Subcutaneous abdominal adipose tissue (tissue), 5 donors: ENCODE results near the gene SLC23A3.

Experiments used
- H3K27ac ChIP-seq: one replicate; pipeline ENCODE4 v1.7.0; 2013; ENCODE audit warnings: low read depth, mild to moderate bottlenecking, inconsistent platforms, low read length, moderate library complexity
- H3K27me3 ChIP-seq, 5 donors: one replicate each; pipeline ENCODE4 v1.7.0; 2013; ENCODE audit warnings: low read length in 5 of 5, inconsistent platforms in 1 of 5; ENCODE audit not compliant: control insufficient read depth in 5 of 5, insufficient read depth in 4 of 5
- H3K36me3 ChIP-seq, 5 donors: one replicate each; pipeline ENCODE4 v1.7.0; 2013; ENCODE audit warnings: low read length in 5 of 5; ENCODE audit not compliant: control insufficient read depth in 5 of 5, insufficient read depth in 5 of 5
- H3K4me1 ChIP-seq, 5 donors: one replicate each; pipeline ENCODE4 v1.7.0; 2013; ENCODE audit warnings: low read length in 5 of 5, mild to moderate bottlenecking in 3 of 5, moderate library complexity in 1 of 5; ENCODE audit not compliant: control insufficient read depth in 5 of 5, insufficient read depth in 5 of 5
- H3K4me3 ChIP-seq, 5 donors: one replicate each; pipeline ENCODE4 v1.7.0; 2013; ENCODE audit warnings: low read length in 5 of 5, low read depth in 1 of 5
- H3K9ac ChIP-seq, 5 donors: one replicate each; pipeline ENCODE4 v1.7.0; 2013; ENCODE audit warnings: low read length in 5 of 5, mild to moderate bottlenecking in 4 of 5, moderate library complexity in 3 of 5
- H3K9me3 ChIP-seq, 5 donors: one replicate each; pipeline ENCODE4 v1.7.0; 2013; ENCODE audit warnings: low read length in 5 of 5; ENCODE audit not compliant: control insufficient read depth in 5 of 5
- donor health status: healthy.
- donor health status: healthy.
- donor health status: healthy.
- donor health status: healthy.
- donor health status: healthy.

SLC23A3 gene

DNA sequence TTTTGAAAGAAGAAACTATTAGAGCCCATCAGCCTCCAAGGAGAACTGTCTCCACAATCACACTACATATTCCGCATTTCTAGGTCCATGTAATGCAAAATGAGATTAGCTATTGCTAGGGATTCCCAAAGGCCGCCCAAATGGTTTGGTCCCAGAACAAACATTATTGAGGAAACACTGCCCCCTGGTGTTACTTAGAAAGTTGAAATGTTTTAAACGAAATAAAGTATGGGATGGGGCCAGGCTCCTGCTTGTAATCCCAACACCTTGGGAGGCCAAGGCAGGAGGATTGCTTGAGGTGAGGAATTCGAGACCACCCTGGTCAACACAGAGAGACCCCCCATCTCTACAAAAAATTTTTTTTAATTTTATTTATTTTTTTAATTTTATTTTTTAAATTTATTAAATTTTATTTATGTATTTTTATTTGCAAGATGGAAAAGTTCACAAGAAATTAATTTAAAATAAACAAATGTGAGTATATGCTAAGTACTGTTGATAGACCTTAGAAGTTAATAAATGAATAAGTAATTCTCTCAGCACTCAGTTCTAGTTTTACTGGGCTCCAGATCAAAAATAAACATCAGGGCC is 14.7 kb downstream of the SLC23A3 start:
- H3K4me1 ChIP-seq = peaks cover 0 to 7% (median 6%) of the 10 kb centered on the region in 5 donors
- no peaks in the 10 kb centered on the region for H3K27me3 ChIP-seq
- H3K9me3 ChIP-seq = no peaks in the 10 kb centered on the region
- H3K36me3 ChIP-seq = peaks cover 18 to 29% (median 22%) of the 10 kb centered on the region in 5 donors
- no peak overlapping the region for H3K4me3 ChIP-seq
- H3K27ac ChIP-seq = no peak overlapping the region
- no peak overlapping the region for H3K9ac ChIP-seq

DNA sequence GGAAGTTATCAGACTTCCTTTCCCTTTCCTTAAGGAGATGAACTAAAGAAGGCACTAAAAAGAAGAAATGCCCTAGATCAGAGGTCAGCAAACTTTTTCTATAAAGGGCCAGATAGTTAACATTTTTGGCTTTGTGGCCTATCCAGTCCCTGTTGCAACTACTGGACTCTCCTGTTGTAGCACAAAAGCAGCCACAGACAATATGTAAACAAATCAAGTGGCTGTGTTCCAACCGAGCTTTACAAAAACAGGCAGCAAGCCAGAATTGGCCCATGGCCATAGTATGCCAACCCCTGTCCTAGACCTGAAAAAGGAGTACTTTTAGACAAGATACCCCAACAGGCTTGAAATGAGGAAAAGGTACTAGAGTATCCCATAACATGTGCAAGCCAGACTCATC is 20.2 kb downstream of the SLC23A3 start:
- Histone ChIP-seq H3K9me3 (no peaks in the 10 kb centered on the region), H3K9ac (peak overlapping the region in 2 of 5 donors; percentile 20 to 22), H3K4me3 (no peak overlapping the region), H3K27ac (no peak overlapping the region), H3K4me1 (peaks cover 0 to 6% (median 0%) of the 10 kb centered on the region in 5 donors), H3K36me3 (peaks cover 18 to 42% (median 35%) of the 10 kb centered on the region in 5 donors), H3K27me3 (no peaks in the 10 kb centered on the region)

DNA sequence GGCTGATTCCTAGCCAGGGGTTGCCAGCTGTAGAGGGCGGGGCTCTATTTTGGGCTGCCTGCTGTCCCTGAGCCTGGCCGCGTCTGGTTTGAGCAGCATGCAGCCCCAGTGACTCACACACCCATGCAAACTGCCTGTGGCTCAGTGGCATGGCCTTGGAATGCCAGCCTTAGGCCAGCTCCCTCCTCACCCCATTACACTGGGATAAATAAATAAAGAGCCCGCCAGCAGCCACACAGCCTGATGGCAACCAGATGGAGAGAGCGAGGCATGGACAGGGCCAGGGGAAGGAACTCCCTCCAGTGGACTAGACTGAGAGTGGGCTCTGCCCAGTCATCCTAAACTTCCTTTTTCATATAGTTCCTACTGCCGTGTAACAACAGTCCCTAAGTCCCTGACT is 27.5 kb downstream of the SLC23A3 start:
- H3K36me3 ChIP-seq = peaks cover 31 to 69% (median 51%) of the 10 kb centered on the region in 5 donors
- no peak overlapping the region for H3K4me3 ChIP-seq
- no peak overlapping the region for H3K27ac ChIP-seq
- no peaks in the 10 kb centered on the region for H3K9me3 ChIP-seq
- no peak overlapping the region for H3K9ac ChIP-seq
- H3K4me1 ChIP-seq = no peaks in the 10 kb centered on the region
- no peaks in the 10 kb centered on the region for H3K27me3 ChIP-seq

- no peaks in the 10 kb centered on the region for H3K27me3 ChIP-seq
- no peak overlapping the region for H3K27ac ChIP-seq
- no peak overlapping the region for H3K9ac ChIP-seq
- H3K4me1 ChIP-seq = no peaks in the 10 kb centered on the region
- no peak overlapping the region for H3K4me3 ChIP-seq
- H3K36me3 ChIP-seq = peaks cover 31 to 54% (median 36%) of the 10 kb centered on the region in 5 donors
- no peaks in the 10 kb centered on the region for H3K9me3 ChIP-seq
Observed at GRCh38 chr2:219140722-219141121, 29.1 kb downstream of the SLC23A3 start.

DNA sequence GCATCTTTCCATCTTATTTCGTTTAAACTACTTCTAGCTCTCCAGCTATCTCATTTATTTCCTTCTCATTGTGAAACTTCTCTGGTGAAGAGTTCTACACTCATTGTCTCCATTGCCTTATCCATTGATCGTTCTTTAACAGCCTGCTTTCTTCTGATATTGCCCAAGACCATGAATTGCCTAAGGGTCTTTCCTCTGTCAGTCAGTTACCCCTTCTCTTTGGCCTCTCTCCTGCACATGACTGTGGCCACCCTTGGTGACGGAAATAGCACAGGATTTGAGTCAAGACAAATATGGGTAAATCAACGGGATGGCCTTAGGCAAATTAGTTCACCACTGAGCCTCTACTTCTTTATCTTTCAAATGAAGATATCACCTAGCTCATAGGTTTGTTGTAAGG is 35.9 kb downstream of the SLC23A3 start:
- Histone ChIP-seq H3K4me3 (no peak overlapping the region), H3K36me3 (peaks cover 0 to 9% (median 5%) of the 10 kb centered on the region in 5 donors), H3K27me3 (no peaks in the 10 kb centered on the region), H3K9ac (no peak overlapping the region), H3K27ac (no peak overlapping the region), H3K9me3 (no peaks in the 10 kb centered on the region), H3K4me1 (peaks cover 0 to under 1% (median 0%) of the 10 kb centered on the region in 5 donors)

DNA sequence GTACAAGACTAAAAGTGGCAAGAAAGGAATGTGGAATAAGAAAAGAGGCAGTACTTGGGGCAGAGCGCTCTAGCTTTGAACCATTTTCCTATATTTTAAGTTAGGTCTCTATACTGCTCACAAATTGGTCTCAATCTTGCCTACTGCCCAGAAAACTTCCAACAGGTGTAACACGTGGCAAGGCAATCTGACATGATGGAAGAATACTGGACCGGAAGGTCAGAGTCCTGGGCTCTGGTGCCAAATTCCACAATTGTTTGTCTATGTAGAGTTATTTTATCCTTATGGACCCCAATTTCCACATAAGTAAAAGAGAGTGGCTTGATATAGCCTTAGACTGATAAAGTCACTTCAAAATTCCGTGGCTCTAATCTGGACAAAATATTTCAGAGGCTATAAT is 38.1 kb downstream of the SLC23A3 start:
- no peak overlapping the region for H3K4me3 ChIP-seq
- H3K9me3 ChIP-seq = no peaks in the 10 kb centered on the region
- peaks cover 0 to 12% (median 8%) of the 10 kb centered on the region in 5 donors for H3K4me1 ChIP-seq
- peaks cover 0 to 5% (median 2%) of the 10 kb centered on the region in 5 donors for H3K36me3 ChIP-seq
- H3K27me3 ChIP-seq = no peaks in the 10 kb centered on the region
- no peak overlapping the region for H3K9ac ChIP-seq
- H3K27ac ChIP-seq = no peak overlapping the region

DNA sequence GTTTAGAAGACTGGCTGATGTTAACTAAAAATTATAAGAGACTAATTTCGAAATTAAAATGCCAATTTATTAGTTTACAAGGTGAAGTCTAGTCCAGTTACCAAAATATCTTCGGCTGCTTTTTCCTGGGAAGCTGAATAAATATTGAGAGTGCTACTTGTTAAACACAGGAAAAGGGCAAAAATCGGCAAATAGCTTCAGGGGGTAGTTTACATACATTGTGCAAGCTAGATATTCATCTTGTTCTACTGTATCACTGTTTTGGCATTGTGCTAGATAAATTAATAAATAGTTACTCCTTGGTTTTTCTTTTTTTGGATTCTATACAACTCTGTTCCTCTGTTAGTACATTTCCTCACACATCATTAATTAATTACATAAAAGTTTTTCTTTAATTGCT is 38.5 kb downstream of the SLC23A3 start:
- H3K4me1 ChIP-seq = peaks cover 0 to 12% (median 8%) of the 10 kb centered on the region in 5 donors

GRCh38 chr2:219129589-219129988 is 40.2 kb downstream of the SLC23A3 start:
- Histone ChIP-seq H3K4me1 (peaks cover 0 to 22% (median 16%) of the 10 kb centered on the region in 5 donors), H3K27me3 (no peaks in the 10 kb centered on the region), H3K36me3 (peaks cover 0 to 5% (median 2%) of the 10 kb centered on the region in 5 donors), H3K9ac (no peak overlapping the region), H3K9me3 (no peaks in the 10 kb centered on the region), H3K27ac (no peak overlapping the region), H3K4me3 (no peak overlapping the region)

More for the DNA sequence above, 38.5 kb downstream of the SLC23A3 start:
- Histone ChIP-seq H3K9me3 (no peaks in the 10 kb centered on the region), H3K36me3 (peaks cover 0 to 5% (median 2%) of the 10 kb centered on the region in 5 donors), H3K9ac (no peak overlapping the region), H3K27ac (no peak overlapping the region), H3K27me3 (no peaks in the 10 kb centered on the region), H3K4me3 (no peak overlapping the region)

GRCh38 chr2:219128396-219128795 is 41.4 kb downstream of the SLC23A3 start:
- Histone ChIP-seq H3K27me3 (no peaks in the 10 kb centered on the region), H3K27ac (no peak overlapping the region), H3K4me3 (no peak overlapping the region), H3K36me3 (peaks cover 0 to 5% (median 2%) of the 10 kb centered on the region in 5 donors), H3K9ac (no peak overlapping the region), H3K9me3 (no peaks in the 10 kb centered on the region), H3K4me1 (peaks cover 0 to 22% (median 16%) of the 10 kb centered on the region in 5 donors)

DNA sequence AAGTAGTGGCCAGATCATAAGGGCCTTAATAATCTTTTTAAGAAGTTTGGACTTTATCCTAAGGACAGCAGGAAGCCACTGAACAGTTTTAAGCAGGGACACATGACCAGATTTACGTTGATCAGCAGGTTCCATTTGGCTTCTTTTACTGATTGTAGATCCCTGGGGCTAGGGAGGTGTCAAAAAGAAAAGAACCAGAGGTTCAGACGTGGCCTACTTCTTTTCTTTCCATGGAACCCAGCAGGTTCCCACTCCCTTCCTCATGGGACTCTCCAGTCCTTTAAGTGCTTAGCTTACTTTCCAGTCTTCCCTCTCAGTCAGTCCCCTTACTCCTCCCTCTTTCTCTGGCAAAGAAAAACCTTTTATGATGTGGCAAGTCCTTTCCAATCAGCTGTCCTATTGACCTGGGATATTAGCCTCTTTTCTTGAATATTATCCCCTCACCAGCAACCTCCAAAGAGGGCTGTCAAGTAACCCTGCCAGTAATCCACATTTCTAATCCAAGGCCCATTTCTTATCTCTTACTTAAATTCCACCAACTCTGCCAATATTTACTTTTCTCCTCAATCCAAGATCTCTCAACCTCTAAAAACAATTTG is 42.7 kb downstream of the SLC23A3 start:
- Histone ChIP-seq H3K4me1 (peaks cover 0 to 22% (median 16%) of the 10 kb centered on the region in 5 donors), H3K27ac (no peak overlapping the region), H3K9me3 (no peaks in the 10 kb centered on the region), H3K27me3 (no peaks in the 10 kb centered on the region), H3K36me3 (peaks cover 0 to 4% (median 0%) of the 10 kb centered on the region in 5 donors), H3K4me3 (no peak overlapping the region), H3K9ac (no peak overlapping the region)
